ENCODE data around the gene SIDT1.

The SIDT1 gene

GRCh38 chr3:113557374-113557773 lies 25.0 kb downstream of the SIDT1 start:
- H3K36me3 ChIP-seq (ENCODE audit: control insufficient read depth in 5 of 5, insufficient read depth in 5 of 5, low read length in 5 of 5) = no peaks in the 10 kb centered on the region
- peaks cover 0 to 3% (median 0%) of the 10 kb centered on the region in 5 donors for H3K27me3 ChIP-seq (ENCODE audit: control insufficient read depth in 5 of 5, insufficient read depth in 4 of 5, low read length in 5 of 5)
- H3K4me3 ChIP-seq (ENCODE audit: low read depth in 1 of 5, low read length in 5 of 5) = no peak overlapping the region
- no peak overlapping the region for H3K27ac ChIP-seq (ENCODE audit: low read depth, low read length)
- peaks cover 0 to 10% (median 0%) of the 10 kb centered on the region in 5 donors for H3K4me1 ChIP-seq (ENCODE audit: control insufficient read depth in 5 of 5, insufficient read depth in 5 of 5, low read length in 5 of 5)
- no peaks in the 10 kb centered on the region for H3K9me3 ChIP-seq (ENCODE audit: control insufficient read depth in 5 of 5, low read length in 5 of 5)
- H3K9ac ChIP-seq (ENCODE audit: low read length in 5 of 5) = no peak overlapping the region

- H3K27me3 ChIP-seq (ENCODE audit: control insufficient read depth in 5 of 5, insufficient read depth in 4 of 5, low read length in 5 of 5) = no peaks in the 10 kb centered on the region
- H3K36me3 ChIP-seq (ENCODE audit: control insufficient read depth in 5 of 5, insufficient read depth in 5 of 5, low read length in 5 of 5) = no peaks in the 10 kb centered on the region
- H3K4me3 ChIP-seq (ENCODE audit: low read depth in 1 of 5, low read length in 5 of 5) = no peak overlapping the region
- H3K9me3 ChIP-seq (ENCODE audit: control insufficient read depth in 5 of 5, low read length in 5 of 5) = no peaks in the 10 kb centered on the region
- H3K4me1 ChIP-seq (ENCODE audit: control insufficient read depth in 5 of 5, insufficient read depth in 5 of 5, low read length in 5 of 5) = peaks cover 0 to 10% (median 0%) of the 10 kb centered on the region in 5 donors
- H3K9ac ChIP-seq (ENCODE audit: low read length in 5 of 5) = no peak overlapping the region
- H3K27ac ChIP-seq (ENCODE audit: low read depth, low read length) = no peak overlapping the region
Measured at GRCh38 chr3:113559009-113559408, 26.7 kb downstream of the SIDT1 start.

- no peaks in the 10 kb centered on the region for H3K36me3 ChIP-seq (ENCODE audit: control insufficient read depth in 5 of 5, insufficient read depth in 5 of 5, low read length in 5 of 5)
- H3K27ac ChIP-seq (ENCODE audit: low read depth, low read length) = no peak overlapping the region
Measured at GRCh38 chr3:113560271-113560670, 27.9 kb downstream of the SIDT1 start.

GRCh38 chr3:113560831-113561623 lies 28.7 kb downstream of the SIDT1 start:
- no peak overlapping the region for H3K4me3 ChIP-seq (ENCODE audit: low read depth in 1 of 5, low read length in 5 of 5)
- no peaks in the 10 kb centered on the region for H3K9me3 ChIP-seq (ENCODE audit: control insufficient read depth in 5 of 5, low read length in 5 of 5)
- peaks cover 0 to 10% (median 0%) of the 10 kb centered on the region in 5 donors for H3K4me1 ChIP-seq (ENCODE audit: control insufficient read depth in 5 of 5, insufficient read depth in 5 of 5, low read length in 5 of 5)
- no peak overlapping the region for H3K9ac ChIP-seq (ENCODE audit: low read length in 5 of 5)
- H3K27ac ChIP-seq (ENCODE audit: low read depth, low read length) = no peak overlapping the region
- no peaks in the 10 kb centered on the region for H3K36me3 ChIP-seq (ENCODE audit: control insufficient read depth in 5 of 5, insufficient read depth in 5 of 5, low read length in 5 of 5)
- no peaks in the 10 kb centered on the region for H3K27me3 ChIP-seq (ENCODE audit: control insufficient read depth in 5 of 5, insufficient read depth in 4 of 5, low read length in 5 of 5)

More at GRCh38 chr3:113560271-113560670, 27.9 kb downstream of the SIDT1 start:
- Histone ChIP-seq H3K27me3 (ENCODE audit: control insufficient read depth in 5 of 5, insufficient read depth in 4 of 5, low read length in 5 of 5) (no peaks in the 10 kb centered on the region), H3K4me1 (ENCODE audit: control insufficient read depth in 5 of 5, insufficient read depth in 5 of 5, low read length in 5 of 5) (peaks cover 0 to 10% (median 0%) of the 10 kb centered on the region in 5 donors), H3K9ac (ENCODE audit: low read length in 5 of 5) (no peak overlapping the region), H3K9me3 (ENCODE audit: control insufficient read depth in 5 of 5, low read length in 5 of 5) (no peaks in the 10 kb centered on the region), H3K4me3 (ENCODE audit: low read depth in 1 of 5, low read length in 5 of 5) (no peak overlapping the region)

GRCh38 chr3:113565555-113565954 lies 33.2 kb downstream of the SIDT1 start:
- Histone ChIP-seq H3K9me3 (ENCODE audit: control insufficient read depth in 5 of 5, low read length in 5 of 5) (no peaks in the 10 kb centered on the region), H3K4me1 (ENCODE audit: control insufficient read depth in 5 of 5, insufficient read depth in 5 of 5, low read length in 5 of 5) (peaks cover 0 to 6% (median 0%) of the 10 kb centered on the region in 5 donors), H3K27ac (ENCODE audit: low read depth, low read length) (no peak overlapping the region), H3K4me3 (ENCODE audit: low read depth in 1 of 5, low read length in 5 of 5) (no peak overlapping the region), H3K9ac (ENCODE audit: low read length in 5 of 5) (no peak overlapping the region), H3K27me3 (ENCODE audit: control insufficient read depth in 5 of 5, insufficient read depth in 4 of 5, low read length in 5 of 5) (peaks cover 0 to 6% (median 0%) of the 10 kb centered on the region in 5 donors), H3K36me3 (ENCODE audit: control insufficient read depth in 5 of 5, insufficient read depth in 5 of 5, low read length in 5 of 5) (no peaks in the 10 kb centered on the region)

GRCh38 chr3:113570158-113570557 lies 37.8 kb downstream of the SIDT1 start:
- Histone ChIP-seq H3K4me1 (ENCODE audit: control insufficient read depth in 5 of 5, insufficient read depth in 5 of 5, low read length in 5 of 5) (no peaks in the 10 kb centered on the region), H3K27me3 (ENCODE audit: control insufficient read depth in 5 of 5, insufficient read depth in 4 of 5, low read length in 5 of 5) (peaks cover 0 to 10% (median 4%) of the 10 kb centered on the region in 5 donors), H3K9ac (ENCODE audit: low read length in 5 of 5) (no peak overlapping the region), H3K36me3 (ENCODE audit: control insufficient read depth in 5 of 5, insufficient read depth in 5 of 5, low read length in 5 of 5) (no peaks in the 10 kb centered on the region), H3K4me3 (ENCODE audit: low read depth in 1 of 5, low read length in 5 of 5) (no peak overlapping the region), H3K9me3 (ENCODE audit: control insufficient read depth in 5 of 5, low read length in 5 of 5) (no peaks in the 10 kb centered on the region), H3K27ac (ENCODE audit: low read depth, low read length) (no peak overlapping the region)

GRCh38 chr3:113571360-113571759 lies 39.0 kb downstream of the SIDT1 start:
- Histone ChIP-seq H3K4me3 (ENCODE audit: low read depth in 1 of 5, low read length in 5 of 5) (no peak overlapping the region), H3K27ac (ENCODE audit: low read depth, low read length) (no peak overlapping the region), H3K36me3 (ENCODE audit: control insufficient read depth in 5 of 5, insufficient read depth in 5 of 5, low read length in 5 of 5) (no peaks in the 10 kb centered on the region), H3K27me3 (ENCODE audit: control insufficient read depth in 5 of 5, insufficient read depth in 4 of 5, low read length in 5 of 5) (peaks cover 0 to 8% (median 6%) of the 10 kb centered on the region in 5 donors), H3K4me1 (ENCODE audit: control insufficient read depth in 5 of 5, insufficient read depth in 5 of 5, low read length in 5 of 5) (no peaks in the 10 kb centered on the region), H3K9me3 (ENCODE audit: control insufficient read depth in 5 of 5, low read length in 5 of 5) (no peaks in the 10 kb centered on the region), H3K9ac (ENCODE audit: low read length in 5 of 5) (no peak overlapping the region)

GRCh38 chr3:113573728-113574127 lies 41.4 kb downstream of the SIDT1 start:
- H3K4me3 ChIP-seq (ENCODE audit: low read depth in 1 of 5, low read length in 5 of 5) = no peak overlapping the region
- no peak overlapping the region for H3K9ac ChIP-seq (ENCODE audit: low read length in 5 of 5)
- H3K9me3 ChIP-seq (ENCODE audit: control insufficient read depth in 5 of 5, low read length in 5 of 5) = no peaks in the 10 kb centered on the region
- H3K27ac ChIP-seq (ENCODE audit: low read depth, low read length) = no peak overlapping the region
- peaks cover 0 to 8% (median 4%) of the 10 kb centered on the region in 5 donors for H3K27me3 ChIP-seq (ENCODE audit: control insufficient read depth in 5 of 5, insufficient read depth in 4 of 5, low read length in 5 of 5)
- H3K36me3 ChIP-seq (ENCODE audit: control insufficient read depth in 5 of 5, insufficient read depth in 5 of 5, low read length in 5 of 5) = no peaks in the 10 kb centered on the region
- H3K4me1 ChIP-seq (ENCODE audit: control insufficient read depth in 5 of 5, insufficient read depth in 5 of 5, low read length in 5 of 5) = peaks cover 0 to 2% (median 0%) of the 10 kb centered on the region in 5 donors

- Histone ChIP-seq H3K9me3 (ENCODE audit: control insufficient read depth in 5 of 5, low read length in 5 of 5) (no peaks in the 10 kb centered on the region), H3K4me3 (ENCODE audit: low read depth in 1 of 5, low read length in 5 of 5) (no peak overlapping the region), H3K27me3 (ENCODE audit: control insufficient read depth in 5 of 5, insufficient read depth in 4 of 5, low read length in 5 of 5) (peaks cover 0 to 8% (median 4%) of the 10 kb centered on the region in 5 donors), H3K4me1 (ENCODE audit: control insufficient read depth in 5 of 5, insufficient read depth in 5 of 5, low read length in 5 of 5) (peaks cover 0 to 2% (median 0%) of the 10 kb centered on the region in 5 donors), H3K9ac (ENCODE audit: low read length in 5 of 5) (no peak overlapping the region), H3K27ac (ENCODE audit: low read depth, low read length) (no peak overlapping the region), H3K36me3 (ENCODE audit: control insufficient read depth in 5 of 5, insufficient read depth in 5 of 5, low read length in 5 of 5) (no peaks in the 10 kb centered on the region)
Measured at GRCh38 chr3:113574213-113574612, 41.9 kb downstream of the SIDT1 start.

GRCh38 chr3:113575206-113575605 lies 42.9 kb downstream of the SIDT1 start:
- H3K4me3 ChIP-seq (ENCODE audit: low read depth in 1 of 5, low read length in 5 of 5) = no peak overlapping the region
- no peak overlapping the region for H3K27ac ChIP-seq (ENCODE audit: low read depth, low read length)
- H3K36me3 ChIP-seq (ENCODE audit: control insufficient read depth in 5 of 5, insufficient read depth in 5 of 5, low read length in 5 of 5) = no peaks in the 10 kb centered on the region
- H3K9ac ChIP-seq (ENCODE audit: low read length in 5 of 5) = no peak overlapping the region
- peaks cover 0 to 8% (median 4%) of the 10 kb centered on the region in 5 donors for H3K27me3 ChIP-seq (ENCODE audit: control insufficient read depth in 5 of 5, insufficient read depth in 4 of 5, low read length in 5 of 5)
- no peaks in the 10 kb centered on the region for H3K9me3 ChIP-seq (ENCODE audit: control insufficient read depth in 5 of 5, low read length in 5 of 5)
- peaks cover 0 to 2% (median 0%) of the 10 kb centered on the region in 5 donors for H3K4me1 ChIP-seq (ENCODE audit: control insufficient read depth in 5 of 5, insufficient read depth in 5 of 5, low read length in 5 of 5)
